H1 (cell line): ENCODE data around the gene GALNTL6. TPM values are rescaled to one million over a fixed set of nuclear protein-coding genes. Genes with fewer than 3 reads are reported as not detected.

Experiments used
- CTCF ChIA-PET: fragments of 300-600 bp; sonication (Branson Sonifier 250); formaldehyde crosslinking; loops from one replicate; lab custom pipeline; 2021; ENCODE audit not compliant: partially characterized antibody; lab: Charles Lee
- POLR2A ChIA-PET: fragments of 300-600 bp; sonication (Branson Sonifier 250); formaldehyde crosslinking; loops from one replicate; lab custom pipeline; 2021; ENCODE audit warnings: inconsistent platforms; ENCODE audit not compliant: partially characterized antibody; lab: Charles Lee
- DNase-seq, 2 experiments: peaks; one replicate each; pipeline versions ENCODE4 v3.0.0 to v3.0.0-alpha.2; 2010 to 2022; ENCODE audit warnings: low spot score in 2 of 2, low read depth in 1 of 2, mixed read lengths in 1 of 2
- FAIRE-seq: peaks from 2 replicates; lab custom pipeline; 2011; peaks lifted over from hg19 to GRCh38; lab: Jason Lieb, UNC
- H2AFZ ChIP-seq: 2 replicates; pipeline ENCODE4 v1.8.1; 2012; ENCODE audit warnings: low read length, inconsistent platforms
- H2AK5ac ChIP-seq: 2 replicates; pipeline ENCODE4 v1.6.1; 2013; ENCODE audit warnings: low read depth, low read length
- H2BK120ac ChIP-seq: replicated peaks from 2 replicates; pipeline ENCODE3; 2013; ENCODE audit warnings: low read depth, low read length, inconsistent platforms
- H2BK12ac ChIP-seq: 2 replicates; pipeline ENCODE4 v1.6.1; 2013; ENCODE audit warnings: low read depth, low read length
- H2BK15ac ChIP-seq: 2 replicates; pipeline ENCODE4 v1.6.1; 2013; ENCODE audit warnings: low read length
- H2BK20ac ChIP-seq: 2 replicates; pipeline ENCODE4 v1.6.1; 2013; ENCODE audit warnings: low read length
- H2BK5ac ChIP-seq: 2 replicates; pipeline ENCODE4 v1.6.1; 2013; ENCODE audit warnings: low read depth, low read length
- H3K14ac ChIP-seq: 2 replicates; pipeline ENCODE4 v1.6.1; 2013; ENCODE audit warnings: inconsistent platforms; ENCODE audit not compliant: insufficient read length
- H3K18ac ChIP-seq: 2 replicates; pipeline ENCODE4 v1.6.1; 2013; ENCODE audit warnings: low read length; ENCODE audit errors: extremely low read depth
- H3K23ac ChIP-seq: 2 replicates; pipeline ENCODE4 v1.6.1; 2013; ENCODE audit warnings: inconsistent platforms; ENCODE audit not compliant: insufficient read length
- H3K23me2 ChIP-seq: 2 replicates; pipeline ENCODE4 v1.6.1; 2013; ENCODE audit warnings: low read depth, low read length
- H3K27ac ChIP-seq: 2 replicates; pipeline ENCODE4 v1.6.1; 2011; ENCODE audit warnings: low read depth, low read length, inconsistent platforms
- H3K27me3 ChIP-seq, 4 experiments: replicated peaks in 1 of 4; 1 replicate in 1 of 4; 2 replicates in 3 of 4; pipeline versions ENCODE4 v1.6.1 to v1.8.1; 2011 to 2013; ENCODE audit warnings: low read length in 3 of 4, mild to moderate bottlenecking in 3 of 4, inconsistent platforms in 2 of 4, mixed read lengths in 2 of 4, moderate library complexity in 1 of 4; ENCODE audit not compliant: control insufficient read depth in 3 of 4, insufficient read depth in 3 of 4; ENCODE audit errors: extremely low read depth in 1 of 4
- H3K36me3 ChIP-seq, 4 experiments: 2 replicates each; pipeline versions ENCODE4 v1.6.1 to v1.8.1; 2011 to 2013; ENCODE audit warnings: mild to moderate bottlenecking in 4 of 4, low read length in 3 of 4, moderate library complexity in 2 of 4, control low read depth in 1 of 4, inconsistent platforms in 1 of 4; ENCODE audit not compliant: insufficient read depth in 4 of 4, control insufficient read depth in 2 of 4
- H3K4ac ChIP-seq: replicated peaks from 2 replicates; pipeline ENCODE3; 2013; ENCODE audit warnings: low read length, low read depth, mixed read lengths, inconsistent platforms; ENCODE audit not compliant: insufficient read length
- H3K4me1 ChIP-seq, 4 experiments: replicated peaks in 1 of 4; 1 replicate in 1 of 4; 2 replicates in 3 of 4; pipeline versions ENCODE4 v1.6.1 to v1.8.1; 2011 to 2013; ENCODE audit warnings: low read length in 3 of 4, inconsistent platforms in 2 of 4, mixed read lengths in 1 of 4; ENCODE audit not compliant: insufficient read depth in 4 of 4, control insufficient read depth in 3 of 4
- H3K4me2 ChIP-seq, 2 experiments: 2 replicates each; pipeline versions ENCODE4 v1.6.1 to v1.8.1; 2011 to 2013; ENCODE audit warnings: low read depth in 2 of 2, low read length in 2 of 2, control low read depth in 1 of 2, inconsistent platforms in 1 of 2, mild to moderate bottlenecking in 1 of 2; ENCODE audit not compliant: insufficient read depth in 1 of 2
- H3K4me3 ChIP-seq, 4 experiments: fragments of 200-600, 300-600 bp in 1 of 4; sonication (generic), shearing (Covaris generic), sonication (Bioruptor Twin) in 1 of 4; 2 replicates each; pipeline versions ENCODE4 v1.5.1 to v1.8.1; 2011 to 2016; ENCODE audit warnings: low read length in 4 of 4, low read depth in 3 of 4, control low read depth in 2 of 4, inconsistent platforms in 2 of 4, mild to moderate bottlenecking in 2 of 4, mixed read lengths in 1 of 4, moderate library complexity in 1 of 4; ENCODE audit not compliant: insufficient read depth in 2 of 4; ENCODE audit errors: extremely low read depth in 1 of 4
- H3K56ac ChIP-seq: replicated peaks from 2 replicates; pipeline ENCODE3; 2013; ENCODE audit warnings: low read depth, mild to moderate bottlenecking, mixed read lengths, low read length, inconsistent platforms; ENCODE audit not compliant: insufficient read length
- H3K79me1 ChIP-seq: 2 replicates; pipeline ENCODE4 v1.6.1; 2013; ENCODE audit warnings: low read depth, low read length, control low read depth
- H3K79me2 ChIP-seq, 2 experiments: 2 replicates each; pipeline versions ENCODE4 v1.6.1 to v1.8.1; 2012 to 2013; ENCODE audit warnings: low read length in 2 of 2, mild to moderate bottlenecking in 2 of 2, inconsistent platforms in 1 of 2; ENCODE audit not compliant: insufficient read depth in 2 of 2, control insufficient read depth in 1 of 2
- H3K9ac ChIP-seq, 4 experiments: replicated peaks in 1 of 4; 1 replicate in 1 of 4; 2 replicates in 3 of 4; pipeline versions ENCODE4 v1.6.1 to v1.8.1; 2011 to 2013; ENCODE audit warnings: low read depth in 3 of 4, low read length in 3 of 4, control low read depth in 2 of 4, mild to moderate bottlenecking in 2 of 4, moderate library complexity in 2 of 4, inconsistent platforms in 1 of 4; ENCODE audit errors: extremely low read depth in 1 of 4
- H3K9me3 ChIP-seq, 2 experiments: 2 replicates each; pipeline versions ENCODE4 v1.6.1 to v1.8.1; 2012 to 2013; ENCODE audit warnings: mild to moderate bottlenecking in 2 of 2, moderate library complexity in 2 of 2, control low read depth in 1 of 2, inconsistent platforms in 1 of 2, low read depth in 1 of 2, low read length in 1 of 2, mixed read lengths in 1 of 2; ENCODE audit not compliant: insufficient read depth in 2 of 2
- H4K20me1 ChIP-seq, 2 experiments: replicated peaks in 1 of 2; 2 replicates each; pipeline versions ENCODE3 to v1.8.1; 2011 to 2013; ENCODE audit warnings: inconsistent platforms in 2 of 2, low read length in 2 of 2, mild to moderate bottlenecking in 1 of 2; ENCODE audit not compliant: insufficient read depth in 2 of 2, control insufficient read depth in 1 of 2
- H4K5ac ChIP-seq: 2 replicates; pipeline ENCODE4 v1.6.1; 2013; ENCODE audit warnings: low read length, low read depth, mixed read lengths, inconsistent platforms; ENCODE audit not compliant: insufficient read length
- H4K8ac ChIP-seq: 2 replicates; pipeline ENCODE4 v1.8.0; 2013; ENCODE audit warnings: mild to moderate bottlenecking, moderate library complexity, low read length, inconsistent platforms; ENCODE audit not compliant: insufficient read depth; ENCODE audit errors: extremely low read depth
- H4K91ac ChIP-seq: replicated peaks from 2 replicates; pipeline ENCODE3; 2013; ENCODE audit warnings: low read length, mixed read lengths, inconsistent platforms; ENCODE audit not compliant: insufficient read length
- KDM1A ChIP-seq: fragments of 200-600, 300-600 bp; sonication (generic); IDR thresholded peaks from 2 replicates; pipeline ENCODE4 v1.7.1; 2016; ENCODE audit warnings: mild to moderate bottlenecking, low read length, borderline replicate concordance
- WGBS, 2 experiments: shearing (Covaris generic) in 1 of 2; methylation state at CpG; one replicate each; pipeline versions ENCODE4 v1.1.6 to v1.1.7; 2013 to 2015; ENCODE audit warnings: low lambda C conversion rate in 2 of 2, mixed read lengths in 2 of 2, inconsistent platforms in 1 of 2, low coverage in 1 of 2, missing lambda C conversion rate in 1 of 2; ENCODE audit not compliant: insufficient replicate concordance in 2 of 2, insufficient coverage in 1 of 2, insufficient read length in 1 of 2; ENCODE audit errors: extremely low coverage in 1 of 2, missing lambda C conversion rate in 1 of 2; 5-methylcytosine and 5-hydroxymethylcytosine counted together
- polyA plus RNA-seq, 7 experiments: library from polyadenylated mRNA; depleted of rRNA in 3 of 7; stranded (reverse) in 5 of 7; unstranded in 2 of 7; fragments of >200 nt in 5 of 7; fragments of 200-250 nt in 2 of 7; gene quantifications; 1 replicate in 5 of 7; 2 replicates in 1 of 7; 4 replicates in 1 of 7; pipeline versions ENCODE4 v1.2.1 to v1.2.3, GENCODE V29; 2011 to 2013; ENCODE audit warnings: missing spikeins in 2 of 7, mixed read lengths in 2 of 7
- total RNA-seq: library from RNA; stranded (reverse); fragmentation: NEBNext Ultra II Directional; extraction: Animal tissue kit (Norgen Biotek cat#: 25700); gene quantifications from 2 replicates; pipeline ENCODE4 v1.2.1, GENCODE V29; 2021

Gene GALNTL6
- total and polyA plus RNA-seq, 2 of the 8 experiments (the other 6 are each of a cell fraction or from before 2014, with no cell fraction given): 0.03 to 0.32 TPM

DNA sequence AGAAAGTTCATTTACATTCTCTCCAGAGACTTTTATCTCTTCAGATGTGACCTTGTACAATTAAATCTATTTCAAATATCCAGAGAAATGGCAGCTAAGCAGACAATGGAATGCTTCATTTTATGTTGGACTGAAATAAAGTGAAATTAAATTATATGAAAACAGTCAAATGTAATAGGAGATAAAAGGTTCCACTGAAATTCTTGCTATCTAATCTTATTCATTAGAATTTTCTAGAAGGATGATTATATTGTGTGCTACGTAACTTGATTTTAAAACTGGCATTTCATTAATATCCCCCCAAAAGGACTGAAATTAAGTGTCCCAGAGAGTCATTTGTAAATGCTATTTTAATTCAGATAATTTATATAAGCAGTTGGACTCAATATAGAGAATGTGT, 708.5 kb downstream of the GALNTL6 start:
- 90% methylated on average over 1 of the region's 1 CpG; no CpG with 5 or more reads in 1 of the 2 experiments for WGBS, 2 experiments
- H3K4me3 ChIP-seq: no peak overlapping the region
- no peaks in the 10 kb centered on the region for H3K79me1 ChIP-seq
- no peak overlapping the region for H3K4ac ChIP-seq
- H3K36me3 ChIP-seq: no peaks in the 10 kb centered on the region
- H3K23ac ChIP-seq: no peak overlapping the region
- no peak overlapping the region for H2BK12ac ChIP-seq
- DNase-seq: no peak
- no peak overlapping the region for H4K91ac ChIP-seq
- no peak overlapping the region for H2BK120ac ChIP-seq
- H3K18ac ChIP-seq: no peak overlapping the region
- POLR2A ChIA-PET: no interaction called here
- H3K79me2 ChIP-seq: no peaks in the 10 kb centered on the region
- H2AFZ ChIP-seq: no peak overlapping the region
- no peak for TF ChIP-seq KDM1A
- TF ChIP-seq, all 59 proteins: peak for 0
- no peak for FAIRE-seq
- Histone ChIP-seq H3K27me3 (no peaks in the 10 kb centered on the region), H3K9ac (no peak overlapping the region), H3K27ac (no peak overlapping the region), H2AK5ac (no peak overlapping the region), H4K20me1 (no peaks in the 10 kb centered on the region), H2BK20ac (no peak overlapping the region), H3K56ac (no peak overlapping the region), H3K4me1 (no peaks in the 10 kb centered on the region), H4K8ac (no peak overlapping the region), H3K23me2 (no peaks in the 10 kb centered on the region), H2BK5ac (no peak overlapping the region), H4K5ac (no peak overlapping the region), H3K9me3 (no peaks in the 10 kb centered on the region), H3K14ac (no peak overlapping the region), H2BK15ac (no peak overlapping the region), H3K4me2 (no peak overlapping the region)
- CTCF ChIA-PET: no interaction called here
